ENCODE results near the gene TNP1. TPM values are rescaled to one million over a fixed set of nuclear protein-coding genes. Genes with fewer than 3 reads are reported as not detected.

Gene TNP1
- total RNA-seq, 6 experiments from 2014 or later = not detected

DNA sequence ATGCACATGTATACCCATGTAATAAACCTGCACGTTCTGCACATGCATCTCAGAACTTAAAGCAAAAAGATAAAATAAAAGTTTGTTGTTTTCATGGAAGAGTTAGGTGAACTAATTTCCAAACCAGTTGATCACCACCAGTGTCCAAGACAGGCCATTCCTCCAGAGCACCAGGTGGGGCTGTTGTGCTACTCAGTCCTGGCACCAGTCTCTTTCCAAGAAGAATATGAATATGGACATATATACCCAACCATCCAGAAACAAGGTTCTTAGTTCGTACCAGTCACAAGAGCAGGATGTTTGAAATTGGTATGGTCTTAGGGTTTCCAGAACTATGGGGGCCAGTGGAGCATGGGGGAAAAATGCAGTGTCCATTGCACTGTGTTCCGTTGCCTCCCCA is 17.2 kb upstream of the TNP1 start:
- H3K4me1 Mint-ChIP-seq (ENCODE audit: low read depth) = no peaks in the 10 kb centered on the region
- TF ChIP-seq, protein P1, sequence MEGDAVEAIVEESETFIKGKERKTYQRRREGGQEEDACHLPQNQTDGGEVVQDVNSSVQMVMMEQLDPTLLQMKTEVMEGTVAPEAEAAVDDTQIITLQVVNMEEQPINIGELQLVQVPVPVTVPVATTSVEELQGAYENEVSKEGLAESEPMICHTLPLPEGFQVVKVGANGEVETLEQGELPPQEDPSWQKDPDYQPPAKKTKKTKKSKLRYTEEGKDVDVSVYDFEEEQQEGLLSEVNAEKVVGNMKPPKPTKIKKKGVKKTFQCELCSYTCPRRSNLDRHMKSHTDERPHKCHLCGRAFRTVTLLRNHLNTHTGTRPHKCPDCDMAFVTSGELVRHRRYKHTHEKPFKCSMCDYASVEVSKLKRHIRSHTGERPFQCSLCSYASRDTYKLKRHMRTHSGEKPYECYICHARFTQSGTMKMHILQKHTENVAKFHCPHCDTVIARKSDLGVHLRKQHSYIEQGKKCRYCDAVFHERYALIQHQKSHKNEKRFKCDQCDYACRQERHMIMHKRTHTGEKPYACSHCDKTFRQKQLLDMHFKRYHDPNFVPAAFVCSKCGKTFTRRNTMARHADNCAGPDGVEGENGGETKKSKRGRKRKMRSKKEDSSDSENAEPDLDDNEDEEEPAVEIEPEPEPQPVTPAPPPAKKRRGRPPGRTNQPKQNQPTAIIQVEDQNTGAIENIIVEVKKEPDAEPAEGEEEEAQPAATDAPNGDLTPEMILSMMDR (IDR thresholded peaks at IDR 0.05) = peak; percentile 43
- H3K9me3 Mint-ChIP-seq = no peaks in the 10 kb centered on the region
- no peak overlapping the region for H3K27ac Mint-ChIP-seq
- H3K36me3 Mint-ChIP-seq (ENCODE audit: low read depth) = no peaks in the 10 kb centered on the region
- H3K4me3 Mint-ChIP-seq = no peak overlapping the region
- peaks cover 24% of the 10 kb centered on the region for H3K27me3 Mint-ChIP-seq (ENCODE audit: insufficient read depth)
- no peak for DNase-seq

DNA sequence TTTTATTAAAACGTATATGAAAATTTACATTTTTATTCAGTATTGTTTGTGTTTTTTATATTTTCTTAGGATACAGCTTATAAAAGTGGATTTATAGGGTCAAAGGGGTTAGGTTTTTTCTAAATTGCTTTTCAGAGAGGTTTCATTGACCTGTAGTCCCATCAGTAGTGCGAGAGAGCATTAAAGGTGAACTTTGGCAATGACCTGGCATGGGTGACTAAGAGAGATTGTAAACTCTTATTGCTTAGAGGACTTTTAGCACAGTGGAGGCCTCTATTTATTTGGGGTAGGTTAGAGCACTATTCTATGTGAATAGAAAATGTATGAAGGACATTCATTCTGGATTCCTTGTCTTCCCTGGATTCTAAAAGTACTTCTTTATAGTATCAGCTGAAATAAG is 16.0 kb upstream of the TNP1 start:
- no peaks in the 10 kb centered on the region for H3K4me1 Mint-ChIP-seq (ENCODE audit: low read depth)
- no peaks in the 10 kb centered on the region for H3K36me3 Mint-ChIP-seq (ENCODE audit: low read depth)
- TF ChIP-seq, protein P1 (IDR thresholded peaks at IDR 0.05) = no peak
- peaks cover 21% of the 10 kb centered on the region for H3K27me3 Mint-ChIP-seq (ENCODE audit: insufficient read depth)
- DNase-seq = no peak
- H3K9me3 Mint-ChIP-seq = no peaks in the 10 kb centered on the region
- H3K27ac Mint-ChIP-seq = no peak overlapping the region
- no peak overlapping the region for H3K4me3 Mint-ChIP-seq

DNA sequence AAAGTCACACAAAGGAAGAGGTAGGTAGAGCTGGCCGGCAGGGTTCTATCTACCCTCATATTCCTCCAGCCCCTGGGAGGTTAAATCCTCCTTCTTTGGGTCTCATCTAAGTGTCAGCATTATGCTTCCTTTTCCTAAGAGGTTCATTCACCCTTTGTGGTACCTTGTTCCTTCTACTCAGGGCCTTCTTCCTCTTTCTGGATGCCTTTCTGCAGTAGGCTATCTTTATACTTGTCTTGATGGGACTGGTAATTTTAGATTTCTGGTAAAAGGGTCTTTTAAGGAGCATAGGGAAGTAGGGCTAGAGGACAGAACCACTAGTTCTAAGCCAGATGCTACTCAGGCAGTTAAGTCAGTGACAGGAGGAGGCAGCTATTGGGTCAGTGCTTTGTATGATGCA is 13.7 kb upstream of the TNP1 start:
- no peak for DNase-seq

DNA sequence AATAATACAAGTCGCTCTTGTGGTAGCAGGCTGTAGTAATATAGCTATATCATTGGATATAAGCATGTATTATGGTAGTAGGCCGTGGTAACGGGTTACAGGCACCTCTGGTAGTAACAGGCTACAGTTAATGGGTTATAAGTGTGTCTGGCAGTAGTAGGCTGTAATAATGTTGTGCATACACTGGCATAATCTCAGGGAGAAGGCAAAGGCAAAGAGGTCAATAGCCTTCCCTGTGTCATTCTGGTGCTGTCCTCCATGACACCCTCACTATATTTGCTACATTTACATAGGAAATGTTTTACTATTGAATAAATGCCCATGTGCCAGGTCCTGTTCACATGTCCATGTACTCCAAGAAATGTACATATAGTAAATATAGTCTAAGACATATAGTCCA is 12.8 kb upstream of the TNP1 start:
- no peaks in the 10 kb centered on the region for H3K4me1 Mint-ChIP-seq (ENCODE audit: low read depth)
- H3K4me3 Mint-ChIP-seq = no peak overlapping the region
- H3K9me3 Mint-ChIP-seq = no peaks in the 10 kb centered on the region
- no peak overlapping the region for H3K27ac Mint-ChIP-seq
- peaks cover 32% of the 10 kb centered on the region for H3K27me3 Mint-ChIP-seq (ENCODE audit: insufficient read depth)
- TF ChIP-seq, protein P1 (IDR thresholded peaks at IDR 0.05) = no peak
- DNase-seq = no peak
- no peaks in the 10 kb centered on the region for H3K36me3 Mint-ChIP-seq (ENCODE audit: low read depth)

More for the DNA sequence above, 13.7 kb upstream of the TNP1 start:
- H3K36me3 Mint-ChIP-seq (ENCODE audit: low read depth) = no peaks in the 10 kb centered on the region
- H3K27me3 Mint-ChIP-seq (ENCODE audit: insufficient read depth) = peaks cover 28% of the 10 kb centered on the region
- TF ChIP-seq, protein P1 (IDR thresholded peaks at IDR 0.05) = no peak
- no peak overlapping the region for H3K4me3 Mint-ChIP-seq
- no peaks in the 10 kb centered on the region for H3K4me1 Mint-ChIP-seq (ENCODE audit: low read depth)
- no peaks in the 10 kb centered on the region for H3K9me3 Mint-ChIP-seq
- H3K27ac Mint-ChIP-seq = no peak overlapping the region

DNA sequence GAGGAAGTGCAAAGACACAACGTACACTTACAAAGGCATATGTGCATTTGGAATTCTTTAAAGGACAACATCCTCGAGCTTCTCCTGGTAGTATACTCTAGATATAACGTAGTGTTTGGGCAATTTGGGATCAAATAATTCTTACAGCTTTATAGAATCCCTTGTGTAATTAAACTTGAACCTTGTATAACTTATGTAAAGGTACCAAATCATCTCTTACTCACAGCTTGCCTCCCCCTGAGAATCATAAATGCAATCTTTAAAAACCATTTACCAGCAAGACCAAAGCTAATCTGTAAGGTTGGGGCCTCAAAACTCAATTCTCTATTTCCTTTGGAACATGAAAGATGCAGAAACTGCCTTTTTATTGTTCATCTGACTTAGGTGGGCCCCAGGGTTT is 12.2 kb upstream of the TNP1 start:
- no peak overlapping the region for H3K27ac Mint-ChIP-seq
- H3K4me3 Mint-ChIP-seq = no peak overlapping the region
- no peaks in the 10 kb centered on the region for H3K36me3 Mint-ChIP-seq (ENCODE audit: low read depth)
- no peaks in the 10 kb centered on the region for H3K9me3 Mint-ChIP-seq
- no peak for DNase-seq
- peaks cover 31% of the 10 kb centered on the region for H3K27me3 Mint-ChIP-seq (ENCODE audit: insufficient read depth)
- TF ChIP-seq, protein P1 (IDR thresholded peaks at IDR 0.05) = no peak
- H3K4me1 Mint-ChIP-seq (ENCODE audit: low read depth) = no peaks in the 10 kb centered on the region

DNA sequence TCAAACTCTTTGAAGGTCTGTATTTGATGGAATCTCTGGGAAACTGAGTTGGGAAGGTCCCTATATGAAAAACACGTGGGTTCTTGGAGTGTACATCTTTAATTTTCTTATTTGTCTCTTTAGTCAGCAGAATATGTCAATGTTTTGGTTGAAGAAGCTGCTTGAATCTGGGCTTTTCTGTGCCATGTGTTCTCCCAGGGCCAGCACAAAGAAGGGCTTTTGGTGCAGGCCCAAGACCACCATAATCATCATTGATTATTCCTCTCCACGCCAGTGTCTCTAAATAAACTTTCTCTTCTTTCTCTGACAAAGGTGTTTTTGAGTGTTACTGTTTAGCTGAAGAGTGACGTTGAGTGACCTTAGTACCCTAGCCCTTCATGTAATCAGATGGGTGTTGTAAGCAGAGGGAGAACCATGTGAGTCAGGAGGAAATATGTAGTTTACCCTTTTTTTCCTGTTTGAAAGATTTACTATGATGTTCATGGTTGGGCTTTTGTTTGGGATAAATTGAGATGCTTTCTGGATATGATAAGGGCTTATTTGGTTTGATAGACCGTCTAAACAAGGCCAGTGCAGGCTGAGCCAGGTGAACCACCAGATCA is 11.6 kb upstream of the TNP1 start:
- no peaks in the 10 kb centered on the region for H3K36me3 Mint-ChIP-seq (ENCODE audit: low read depth)
- H3K4me3 Mint-ChIP-seq = no peak overlapping the region
- peaks cover 31% of the 10 kb centered on the region for H3K27me3 Mint-ChIP-seq (ENCODE audit: insufficient read depth)
- TF ChIP-seq, protein P1 (IDR thresholded peaks at IDR 0.05) = no peak
- no peaks in the 10 kb centered on the region for H3K9me3 Mint-ChIP-seq
- H3K4me1 Mint-ChIP-seq (ENCODE audit: low read depth) = no peaks in the 10 kb centered on the region
- no peak for DNase-seq
- no peak overlapping the region for H3K27ac Mint-ChIP-seq
